ENCODE data around the gene ARPC5.

Gene ARPC5

GRCh38 chr1:183674339-183674738 lies 38.8 kb upstream of the ARPC5 start:
- TF ChIP-seq GLIS3 (CRISPR knock-in tag; IDR thresholded peaks at IDR 0.05) (no peak), TOX (CRISPR knock-in tag; IDR thresholded peaks at IDR 0.05; ENCODE audit: borderline replicate concordance) (no peak), ZNF565 (CRISPR knock-in tag; conservative IDR thresholded peaks at IDR 0.05; ENCODE audit: low read depth) (no peak), ZNF70 (CRISPR knock-in tag; IDR thresholded peaks at IDR 0.05) (no peak), ZNF8 (CRISPR knock-in tag; IDR thresholded peaks at IDR 0.05) (no peak), PPARA (CRISPR knock-in tag; IDR thresholded peaks at IDR 0.05; ENCODE audit: borderline replicate concordance) (no peak), ESRRG (CRISPR knock-in tag; IDR thresholded peaks at IDR 0.05) (no peak), CSRNP3 (CRISPR knock-in tag; IDR thresholded peaks at IDR 0.05) (no peak), ZFP3 (CRISPR knock-in tag; IDR thresholded peaks at IDR 0.05) (no peak), CSDC2 (CRISPR knock-in tag; IDR thresholded peaks at IDR 0.05) (no peak), OSR1 (CRISPR knock-in tag; IDR thresholded peaks at IDR 0.05) (no peak), BACH2 (CRISPR knock-in tag; IDR thresholded peaks at IDR 0.05; ENCODE audit: borderline replicate concordance) (no peak), PATZ1 (CRISPR knock-in tag; IDR thresholded peaks at IDR 0.05; ENCODE audit: borderline replicate concordance) (no peak), POU6F1 (CRISPR knock-in tag; IDR thresholded peaks at IDR 0.05; ENCODE audit: borderline replicate concordance, low read depth) (no peak), RARB (CRISPR knock-in tag; IDR thresholded peaks at IDR 0.05) (no peak)
- ATAC-seq, result no peak

GRCh38 chr1:183673605-183674323 lies 38.2 kb upstream of the ARPC5 start:
- TF ChIP-seq CREB5 (CRISPR knock-in tag; IDR thresholded peaks at IDR 0.05; ENCODE audit: low read depth), result no peak
- no peak for TF ChIP-seq ZNF565 (CRISPR knock-in tag; conservative IDR thresholded peaks at IDR 0.05; ENCODE audit: low read depth)
- no peak for ATAC-seq

- TF ChIP-seq ZNF8 (CRISPR knock-in tag; IDR thresholded peaks at IDR 0.05) (no peak), ZC3H10 (CRISPR knock-in tag; IDR thresholded peaks at IDR 0.05) (no peak), ZFP3 (CRISPR knock-in tag; IDR thresholded peaks at IDR 0.05) (no peak), CSRNP3 (CRISPR knock-in tag; IDR thresholded peaks at IDR 0.05) (no peak), POU6F1 (CRISPR knock-in tag; IDR thresholded peaks at IDR 0.05; ENCODE audit: borderline replicate concordance, low read depth) (no peak)
- ATAC-seq, result no peak
These were observed 34.6 kb upstream of the ARPC5 start for GRCh38 chr1:183670169-183670568.

- ATAC-seq, result no peak
These were observed 20.8 kb upstream of the ARPC5 start for GRCh38 chr1:183656355-183656754.

More at GRCh38 chr1:183656355-183656754, 20.8 kb upstream of the ARPC5 start:
- no peak for TF ChIP-seq ESRRG (CRISPR knock-in tag; IDR thresholded peaks at IDR 0.05)
- TF ChIP-seq ZNF8 (CRISPR knock-in tag; IDR thresholded peaks at IDR 0.05), result no peak

All from SK-N-SH treated with all-trans-retinoic acid at 6 μM for 48 hours (cell line).